ENCODE data around the gene LHFPL6. TPM values are rescaled to one million over a fixed set of nuclear protein-coding genes. Genes with fewer than 3 reads are reported as not detected.

LHFPL6 gene
- total RNA-seq, 2 experiments from 2014 or later, result 2.7 to 3.0 TPM

DNA sequence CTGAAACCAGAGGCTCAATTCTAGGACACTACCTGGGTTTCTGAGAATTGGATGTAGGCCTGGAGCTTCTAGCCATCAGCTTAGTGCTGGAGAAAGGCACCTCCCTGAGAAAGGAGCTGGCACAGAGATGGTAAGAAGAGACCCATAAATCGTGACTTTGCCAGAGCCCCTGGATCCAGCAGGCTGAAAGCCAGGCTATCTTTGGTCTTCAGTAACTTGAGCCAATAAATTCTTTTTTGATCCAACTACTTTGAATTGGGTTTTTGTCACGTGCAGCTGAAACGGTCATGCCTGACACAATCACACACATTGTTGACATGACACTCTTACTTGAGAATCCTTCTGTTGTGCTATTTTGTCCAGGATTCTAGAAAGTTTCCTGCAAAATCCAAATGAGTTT, 103.4 kb downstream of the LHFPL6 start:
- intact Hi-C loops (cut with micrococcal nuclease), result no loop called here
- Mint-ChIP-seq H3K4me1 (ENCODE audit: low read depth) (no peaks in the 10 kb centered on the region), H3K36me3 (no peaks in the 10 kb centered on the region), H3K27ac (no peak overlapping the region), H3K27me3 (no peaks in the 10 kb centered on the region), H3K4me3 (no peak overlapping the region), H3K9me3 (no peaks in the 10 kb centered on the region)
- POLR2A ChIA-PET, result no interaction called here
- DNase-seq, result no peak
- CTCF ChIA-PET, result interaction anchor here (0.8 kb wide), 1 partner anchor 112 kb away, joined by 3 read pairs; no protein-coding TSS in a partner anchor

- H3K4me3 Mint-ChIP-seq, result no peak overlapping the region
- POLR2A ChIA-PET, result no interaction called here
- H3K4me1 Mint-ChIP-seq (ENCODE audit: low read depth), result no peaks in the 10 kb centered on the region
- no peak overlapping the region for H3K27ac Mint-ChIP-seq
- no peaks in the 10 kb centered on the region for H3K36me3 Mint-ChIP-seq
- intact Hi-C loops (cut with micrococcal nuclease), result no loop called here
- H3K27me3 Mint-ChIP-seq, result no peaks in the 10 kb centered on the region
- no peak for DNase-seq
- CTCF ChIA-PET, result interaction anchor here (0.8 kb wide), 1 partner anchor 113 kb away, joined by 3 read pairs; no protein-coding TSS in a partner anchor
- H3K9me3 Mint-ChIP-seq, result no peaks in the 10 kb centered on the region
These were observed 104.4 kb downstream of the LHFPL6 start for GRCh38 chr13:39498471-39499114.

DNA sequence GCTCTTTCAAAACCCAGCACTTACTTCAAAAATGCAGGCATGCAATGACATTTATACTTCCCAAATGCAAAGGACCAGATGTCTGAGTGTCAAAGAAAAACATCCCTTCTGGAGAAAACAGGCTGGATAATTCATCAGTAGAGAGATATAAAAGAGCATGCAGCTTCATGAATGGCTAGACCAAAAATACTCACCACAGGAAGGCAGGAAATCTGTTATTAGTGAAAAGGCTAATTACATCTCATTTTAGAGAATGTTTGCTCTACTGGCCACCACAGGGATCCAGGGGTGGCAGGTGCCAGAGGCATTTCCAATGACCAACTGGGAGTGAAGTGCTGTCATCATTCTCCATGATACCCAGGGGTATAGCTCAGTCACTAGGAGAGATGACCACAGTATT, 106.5 kb downstream of the LHFPL6 start:
- intact Hi-C loops (cut with micrococcal nuclease), result no loop called here
- H3K27me3 Mint-ChIP-seq, result no peaks in the 10 kb centered on the region
- ChIA-PET CTCF (interaction anchor here (0.5 kb wide), 1 partner anchor 441 kb away, joined by 3 read pairs; no protein-coding TSS in a partner anchor), POLR2A (no interaction called here)
- H3K4me1 Mint-ChIP-seq (ENCODE audit: low read depth), result no peaks in the 10 kb centered on the region
- H3K9me3 Mint-ChIP-seq, result no peaks in the 10 kb centered on the region
- no peak overlapping the region for H3K27ac Mint-ChIP-seq
- no peak overlapping the region for H3K4me3 Mint-ChIP-seq
- H3K36me3 Mint-ChIP-seq, result no peaks in the 10 kb centered on the region
- DNase-seq, result no peak

- H3K27ac Mint-ChIP-seq, result no peak overlapping the region
- intact Hi-C loops (cut with micrococcal nuclease), result no loop called here
- H3K9me3 Mint-ChIP-seq, result no peaks in the 10 kb centered on the region
These were observed 108.4 kb downstream of the LHFPL6 start for GRCh38 chr13:39494633-39495032.

DNA sequence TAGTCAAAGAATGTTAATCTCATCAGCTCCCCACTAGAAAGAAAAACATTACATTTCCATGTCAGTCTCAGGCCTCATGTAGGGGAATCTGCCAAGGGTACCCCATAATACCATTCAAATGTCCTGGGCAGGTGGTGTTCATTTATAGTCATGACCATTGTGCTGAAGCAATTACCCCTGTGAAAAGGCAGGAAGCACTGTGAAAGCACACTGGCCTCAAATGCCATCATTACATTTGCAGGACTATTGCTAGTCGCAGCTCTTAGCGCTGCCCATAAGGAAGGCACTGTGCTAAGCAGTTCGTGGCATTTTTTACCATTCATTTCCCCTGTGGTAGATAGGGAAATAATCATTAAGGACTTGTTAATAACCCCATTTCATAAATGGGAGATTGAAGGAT, 109.0 kb downstream of the LHFPL6 start:
- no peaks in the 10 kb centered on the region for H3K27me3 Mint-ChIP-seq
- POLR2A ChIA-PET, result no interaction called here
- no peaks in the 10 kb centered on the region for H3K4me1 Mint-ChIP-seq (ENCODE audit: low read depth)
- H3K9me3 Mint-ChIP-seq, result no peaks in the 10 kb centered on the region
- no peak overlapping the region for H3K4me3 Mint-ChIP-seq
- intact Hi-C loops (cut with micrococcal nuclease), result no loop called here
- CTCF ChIA-PET, result no interaction called here
- DNase-seq, result no peak
- H3K27ac Mint-ChIP-seq, result no peak overlapping the region
- no peaks in the 10 kb centered on the region for H3K36me3 Mint-ChIP-seq

More at GRCh38 chr13:39494633-39495032, 108.4 kb downstream of the LHFPL6 start:
- no peak overlapping the region for H3K4me3 Mint-ChIP-seq
- POLR2A ChIA-PET, result no interaction called here
- no peaks in the 10 kb centered on the region for H3K4me1 Mint-ChIP-seq (ENCODE audit: low read depth)
- no peaks in the 10 kb centered on the region for H3K27me3 Mint-ChIP-seq
- no peak for DNase-seq
- no peaks in the 10 kb centered on the region for H3K36me3 Mint-ChIP-seq
- CTCF ChIA-PET, result no interaction called here

GRCh38 chr13:39490136-39490535, 112.9 kb downstream of the LHFPL6 start:
- Mint-ChIP-seq H3K9me3 (no peaks in the 10 kb centered on the region), H3K4me1 (ENCODE audit: low read depth) (no peaks in the 10 kb centered on the region), H3K27ac (no peak overlapping the region), H3K4me3 (no peak overlapping the region), H3K36me3 (no peaks in the 10 kb centered on the region), H3K27me3 (no peaks in the 10 kb centered on the region)
- ChIA-PET CTCF (no interaction called here), POLR2A (no interaction called here)
- DNase-seq, result no peak
- intact Hi-C loops (cut with micrococcal nuclease), result no loop called here

- CTCF ChIA-PET, result no interaction called here
- Mint-ChIP-seq H3K36me3 (no peaks in the 10 kb centered on the region), H3K9me3 (no peaks in the 10 kb centered on the region), H3K4me1 (ENCODE audit: low read depth) (no peaks in the 10 kb centered on the region), H3K27me3 (no peaks in the 10 kb centered on the region), H3K4me3 (no peak overlapping the region), H3K27ac (no peak overlapping the region)
- DNase-seq, result no peak
- POLR2A ChIA-PET, result no interaction called here
- intact Hi-C loops (cut with micrococcal nuclease), result no loop called here
These were observed 116.2 kb downstream of the LHFPL6 start for GRCh38 chr13:39486758-39487157.

GRCh38 chr13:39485314-39485700, 117.7 kb downstream of the LHFPL6 start:
- Mint-ChIP-seq H3K36me3 (no peaks in the 10 kb centered on the region), H3K9me3 (no peaks in the 10 kb centered on the region), H3K4me1 (ENCODE audit: low read depth) (no peaks in the 10 kb centered on the region), H3K27ac (no peak overlapping the region), H3K4me3 (no peak overlapping the region), H3K27me3 (no peaks in the 10 kb centered on the region)
- no peak for DNase-seq
- ChIA-PET CTCF (no interaction called here), POLR2A (no interaction called here)
- intact Hi-C loops (cut with micrococcal nuclease), result no loop called here

DNA sequence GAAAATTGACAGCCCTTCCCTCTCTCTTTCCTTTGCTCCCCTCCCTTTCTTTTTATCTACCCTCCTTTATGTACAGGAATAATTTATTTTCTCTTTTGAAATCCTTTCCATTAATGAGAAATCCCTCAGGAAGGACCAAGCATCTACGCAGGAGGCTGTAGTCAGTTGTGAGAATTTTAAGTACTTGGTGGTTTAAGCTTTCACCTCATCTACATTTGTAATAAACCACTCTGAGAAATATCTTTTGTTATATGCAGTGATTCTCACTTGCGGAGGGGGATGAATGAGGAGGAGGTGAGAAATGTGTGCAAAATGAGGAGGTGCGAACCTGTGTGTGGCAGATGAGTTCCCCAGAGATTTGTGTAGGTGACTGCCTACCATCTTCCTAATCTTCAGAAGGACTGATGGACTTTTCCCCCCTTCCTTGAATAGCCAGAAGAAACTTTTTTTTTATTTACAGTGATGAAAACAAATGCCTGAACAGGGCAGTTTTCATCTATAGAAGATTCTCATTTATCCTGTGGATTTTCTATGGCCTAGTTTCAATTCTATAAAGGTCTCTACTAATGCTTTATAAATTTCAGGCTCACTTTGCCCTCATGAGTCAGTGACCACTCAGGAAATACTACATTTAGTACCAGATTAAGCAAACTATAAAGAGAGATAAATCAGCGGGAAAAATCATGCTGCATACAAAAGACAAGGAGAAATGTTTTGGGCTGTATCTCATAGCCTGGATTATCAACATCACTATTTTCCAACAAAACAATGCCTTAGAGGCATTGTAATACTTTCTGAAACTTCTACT, 118.3 kb downstream of the LHFPL6 start:
- no peaks in the 10 kb centered on the region for H3K9me3 Mint-ChIP-seq
- intact Hi-C loops (cut with micrococcal nuclease), result no loop called here
- POLR2A ChIA-PET, result no interaction called here
- CTCF ChIA-PET, result no interaction called here
- DNase-seq, result no peak
- no peak overlapping the region for H3K4me3 Mint-ChIP-seq
- H3K36me3 Mint-ChIP-seq, result no peaks in the 10 kb centered on the region
- H3K27ac Mint-ChIP-seq, result no peak overlapping the region
- no peaks in the 10 kb centered on the region for H3K4me1 Mint-ChIP-seq (ENCODE audit: low read depth)
- H3K27me3 Mint-ChIP-seq, result no peaks in the 10 kb centered on the region

DNA sequence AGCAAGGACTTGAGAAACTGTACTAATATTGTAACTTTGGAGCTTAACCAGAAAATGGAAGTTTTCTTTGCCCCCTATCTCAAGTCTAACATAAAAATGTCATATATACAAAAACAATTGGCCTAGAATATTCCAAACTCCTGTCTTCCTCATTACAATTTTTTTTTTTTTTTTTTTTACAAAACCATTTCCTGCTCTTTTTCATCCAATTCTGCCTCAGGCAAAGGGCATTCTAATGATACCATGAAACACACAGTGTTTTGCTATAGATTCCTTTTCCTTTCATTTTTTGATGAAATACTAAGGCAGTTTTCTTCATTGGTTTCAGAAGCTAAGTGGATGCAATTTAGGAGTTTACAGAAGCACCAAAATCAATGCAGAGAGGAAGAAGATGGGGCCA, 119.7 kb downstream of the LHFPL6 start:
- H3K36me3 Mint-ChIP-seq, result no peaks in the 10 kb centered on the region

DNA sequence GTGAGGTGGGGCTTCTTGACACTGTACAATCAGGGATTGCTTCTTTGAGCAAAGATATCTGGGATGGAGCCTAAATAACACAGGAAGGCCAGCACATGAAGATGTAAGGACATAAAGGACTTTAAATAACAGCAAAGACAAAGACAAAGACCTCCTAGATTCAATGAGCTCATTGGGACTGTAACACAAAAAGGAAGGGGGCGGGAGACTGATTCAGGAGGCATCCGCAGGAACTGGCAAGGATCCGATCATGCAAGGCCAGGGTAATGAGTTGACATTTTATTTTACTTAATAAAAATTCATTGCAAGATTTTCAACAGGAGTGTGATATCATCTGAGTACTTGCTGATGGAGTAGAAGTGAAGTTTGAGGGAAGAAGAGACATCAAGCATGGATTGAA, 121.5 kb downstream of the LHFPL6 start:
- Mint-ChIP-seq H3K4me1 (ENCODE audit: low read depth) (no peaks in the 10 kb centered on the region), H3K27ac (no peak overlapping the region), H3K36me3 (no peaks in the 10 kb centered on the region), H3K9me3 (no peaks in the 10 kb centered on the region), H3K4me3 (no peak overlapping the region), H3K27me3 (peaks cover 2% of the 10 kb centered on the region)
- intact Hi-C loops (cut with micrococcal nuclease), result no loop called here
- POLR2A ChIA-PET, result no interaction called here
- no peak for DNase-seq
- CTCF ChIA-PET, result no interaction called here

More for the DNA sequence above, 119.7 kb downstream of the LHFPL6 start:
- no peak for DNase-seq
- Mint-ChIP-seq H3K4me3 (no peak overlapping the region), H3K9me3 (no peaks in the 10 kb centered on the region), H3K4me1 (ENCODE audit: low read depth) (no peaks in the 10 kb centered on the region), H3K27me3 (no peaks in the 10 kb centered on the region), H3K27ac (no peak overlapping the region)
- CTCF ChIA-PET, result no interaction called here
- intact Hi-C loops (cut with micrococcal nuclease), result no loop called here
- POLR2A ChIA-PET, result no interaction called here

- ChIA-PET CTCF (no interaction called here), POLR2A (interaction anchor here (0.6 kb wide), 1 partner anchor 1935 kb away, joined by 3 read pairs; no protein-coding TSS in a partner anchor)
- Mint-ChIP-seq H3K4me3 (no peak overlapping the region), H3K9me3 (no peaks in the 10 kb centered on the region), H3K27ac (no peak overlapping the region), H3K36me3 (no peaks in the 10 kb centered on the region), H3K27me3 (peaks cover 6% of the 10 kb centered on the region), H3K4me1 (ENCODE audit: low read depth) (no peaks in the 10 kb centered on the region)
- no peak for DNase-seq
- intact Hi-C loops (cut with micrococcal nuclease), result no loop called here
These were observed 128.4 kb downstream of the LHFPL6 start for GRCh38 chr13:39474600-39474999.

DNA sequence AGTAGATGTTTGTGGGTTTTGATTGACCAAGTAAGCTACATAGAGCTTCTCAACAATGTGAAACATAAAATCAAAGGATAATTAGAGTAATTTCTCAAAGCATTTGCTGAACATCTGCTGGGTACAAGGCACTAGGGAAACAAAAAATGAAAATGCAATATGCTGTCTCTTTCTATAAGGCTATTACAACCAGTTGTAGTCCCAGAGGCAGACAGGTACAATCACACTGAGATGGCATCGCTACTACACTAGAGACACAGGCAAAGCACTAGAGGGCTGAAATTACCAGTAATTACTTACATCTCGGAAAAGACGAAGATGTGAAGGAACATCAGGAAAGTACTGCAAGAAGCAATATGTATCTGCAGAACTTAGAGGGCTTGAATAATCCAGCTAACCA, 133.3 kb downstream of the LHFPL6 start:
- POLR2A ChIA-PET, result no interaction called here
- Mint-ChIP-seq H3K36me3 (no peaks in the 10 kb centered on the region), H3K27ac (no peak overlapping the region), H3K27me3 (peaks cover 11% of the 10 kb centered on the region), H3K9me3 (no peaks in the 10 kb centered on the region), H3K4me3 (no peak overlapping the region), H3K4me1 (ENCODE audit: low read depth) (no peaks in the 10 kb centered on the region)
- intact Hi-C loops (cut with micrococcal nuclease), result no loop called here
- no peak for DNase-seq
- CTCF ChIA-PET, result no interaction called here

Data from activated CD4-positive, alpha-beta memory T cell treated with anti-CD3 and anti-CD28 coated beads for 36 hours (primary cell).